ENCODE measurements around the gene CACNB2. TPM values are rescaled to one million over a fixed set of nuclear protein-coding genes. Genes with fewer than 3 reads are reported as not detected.

CACNB2 gene
- 4.9 and 6.5 TPM in 2 replicates for total RNA-seq
- long read RNA-seq, partial matches to known transcripts = 5 of 12 reads
- long read RNA-seq, other reads (novel, unspliced or antisense) = 5 of 12 reads

DNA sequence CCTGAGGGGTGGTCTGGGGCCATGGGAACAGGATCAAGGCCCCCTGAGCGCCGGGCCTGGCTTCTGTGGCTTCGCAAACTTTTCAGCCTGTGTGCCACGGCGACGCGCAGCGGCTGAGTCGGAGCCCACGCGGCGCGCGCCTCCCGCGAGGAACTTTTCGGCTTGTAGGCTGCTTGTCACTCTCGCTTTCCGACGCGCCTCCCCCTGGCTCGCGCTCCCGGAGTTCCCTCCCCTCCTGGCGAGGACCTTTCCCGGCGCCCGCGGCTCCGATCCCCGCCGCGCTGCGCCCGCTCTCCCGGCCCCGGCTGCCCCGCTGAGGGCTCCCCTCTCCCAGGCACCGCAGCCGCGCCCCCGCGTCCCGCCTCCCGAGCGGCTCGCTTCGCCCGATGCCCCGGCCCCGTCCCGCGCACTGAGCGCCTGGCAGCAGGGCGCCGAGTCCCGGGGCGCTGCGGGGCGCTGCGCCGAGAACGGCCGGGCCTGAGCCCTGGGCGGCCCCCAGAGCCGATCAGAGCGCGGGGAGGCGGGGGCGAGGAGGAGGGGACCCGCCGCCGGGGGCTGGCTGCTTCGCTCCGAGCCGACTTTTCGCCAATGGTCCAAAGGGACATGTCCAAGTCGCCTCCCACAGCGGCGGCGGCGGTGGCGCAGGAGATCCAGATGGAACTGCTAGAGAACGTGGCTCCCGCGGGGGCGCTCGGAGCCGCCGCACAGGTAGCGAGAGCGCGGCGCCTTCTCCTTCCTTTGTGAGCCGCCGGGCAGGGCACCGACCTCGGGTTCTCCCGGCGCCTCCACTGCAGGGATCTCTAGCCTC lies at the start of gene CACNB2:
Gene CACNB2 (plus strand): TSS at position 276 of the 808 bp plus-strand sequence.
- DNase-seq (ENCODE audit: low spot score, unreplicated experiment) = peak; percentile 59
- peak within 1 kb of the TSS; percentile 61 for H3K27ac Mint-ChIP-seq
- peaks cover 55% of the 10 kb centered on the region for H3K27me3 Mint-ChIP-seq

DNA sequence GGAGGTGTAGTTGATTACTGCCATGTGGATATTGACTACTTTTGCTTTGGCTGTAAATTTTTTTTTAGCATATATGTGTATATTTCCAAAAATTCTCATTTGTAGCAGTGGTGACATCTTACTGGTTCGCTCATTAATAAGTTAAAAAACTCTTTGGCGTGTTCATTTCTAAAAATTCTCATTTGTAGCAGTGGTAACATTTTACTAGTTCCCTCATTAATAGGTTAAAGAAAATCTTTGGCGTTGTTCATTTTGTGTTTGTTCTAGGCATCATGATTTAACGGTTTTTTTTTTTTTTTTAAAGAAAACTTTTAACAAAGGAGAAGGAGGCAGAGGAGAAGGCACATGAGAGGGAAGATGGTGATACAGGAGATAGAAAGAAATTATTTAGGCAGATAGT lies 45.9 kb upstream of the CACNB2 start:
- H3K4me1 Mint-ChIP-seq (ENCODE audit: low read depth) = peaks cover 12% of the 10 kb centered on the region
- no peak overlapping the region for H3K27ac Mint-ChIP-seq
- no peaks in the 10 kb centered on the region for H3K36me3 Mint-ChIP-seq (ENCODE audit: insufficient read depth)
- H3K4me3 Mint-ChIP-seq (ENCODE audit: low read depth) = no peak overlapping the region
- no peaks in the 10 kb centered on the region for H3K27me3 Mint-ChIP-seq
- H3K9me3 Mint-ChIP-seq (ENCODE audit: low read depth) = no peaks in the 10 kb centered on the region
- no peak for DNase-seq (ENCODE audit: low spot score, unreplicated experiment)
- TF ChIP-seq, protein P1, sequence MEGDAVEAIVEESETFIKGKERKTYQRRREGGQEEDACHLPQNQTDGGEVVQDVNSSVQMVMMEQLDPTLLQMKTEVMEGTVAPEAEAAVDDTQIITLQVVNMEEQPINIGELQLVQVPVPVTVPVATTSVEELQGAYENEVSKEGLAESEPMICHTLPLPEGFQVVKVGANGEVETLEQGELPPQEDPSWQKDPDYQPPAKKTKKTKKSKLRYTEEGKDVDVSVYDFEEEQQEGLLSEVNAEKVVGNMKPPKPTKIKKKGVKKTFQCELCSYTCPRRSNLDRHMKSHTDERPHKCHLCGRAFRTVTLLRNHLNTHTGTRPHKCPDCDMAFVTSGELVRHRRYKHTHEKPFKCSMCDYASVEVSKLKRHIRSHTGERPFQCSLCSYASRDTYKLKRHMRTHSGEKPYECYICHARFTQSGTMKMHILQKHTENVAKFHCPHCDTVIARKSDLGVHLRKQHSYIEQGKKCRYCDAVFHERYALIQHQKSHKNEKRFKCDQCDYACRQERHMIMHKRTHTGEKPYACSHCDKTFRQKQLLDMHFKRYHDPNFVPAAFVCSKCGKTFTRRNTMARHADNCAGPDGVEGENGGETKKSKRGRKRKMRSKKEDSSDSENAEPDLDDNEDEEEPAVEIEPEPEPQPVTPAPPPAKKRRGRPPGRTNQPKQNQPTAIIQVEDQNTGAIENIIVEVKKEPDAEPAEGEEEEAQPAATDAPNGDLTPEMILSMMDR (IDR thresholded peaks at IDR 0.05; ENCODE audit: unreplicated experiment) = no peak

More for the DNA sequence above, at the start of gene CACNB2:
- Mint-ChIP-seq H3K4me1 (ENCODE audit: low read depth) (peaks cover 10% of the 10 kb centered on the region), H3K9me3 (ENCODE audit: low read depth) (no peaks in the 10 kb centered on the region), H3K4me3 (ENCODE audit: low read depth) (peak within 1 kb of the TSS; percentile 81), H3K36me3 (ENCODE audit: insufficient read depth) (no peaks in the 10 kb centered on the region)
- TF ChIP-seq, protein P1 (IDR thresholded peaks at IDR 0.05; ENCODE audit: unreplicated experiment) = peak; percentile 11

DNA sequence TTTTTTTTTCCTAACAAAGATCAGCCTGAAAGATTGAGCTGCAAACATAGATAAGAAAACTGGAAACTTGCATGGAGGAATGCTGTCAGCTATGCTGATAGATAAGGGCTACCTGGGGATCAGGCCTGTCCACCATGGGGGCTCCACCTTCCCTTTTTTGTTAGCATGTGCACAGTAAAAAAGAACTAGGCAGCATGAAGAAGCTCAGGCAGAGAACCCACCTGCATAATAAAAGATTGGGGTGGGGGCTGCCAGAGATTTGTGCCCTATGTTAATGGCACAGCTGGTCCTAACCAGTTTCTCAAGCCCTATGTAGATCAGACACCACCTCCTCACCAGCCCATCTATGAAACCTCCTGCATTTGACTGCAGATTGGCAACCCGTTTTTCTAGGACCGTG lies 45.4 kb upstream of the CACNB2 start:
- Mint-ChIP-seq H3K4me1 (ENCODE audit: low read depth) (peaks cover 12% of the 10 kb centered on the region), H3K36me3 (ENCODE audit: insufficient read depth) (no peaks in the 10 kb centered on the region), H3K27me3 (no peaks in the 10 kb centered on the region), H3K4me3 (ENCODE audit: low read depth) (no peak overlapping the region), H3K27ac (no peak overlapping the region), H3K9me3 (ENCODE audit: low read depth) (no peaks in the 10 kb centered on the region)
- TF ChIP-seq, protein P1 (IDR thresholded peaks at IDR 0.05; ENCODE audit: unreplicated experiment) = no peak
- DNase-seq (ENCODE audit: low spot score, unreplicated experiment) = no peak

DNA sequence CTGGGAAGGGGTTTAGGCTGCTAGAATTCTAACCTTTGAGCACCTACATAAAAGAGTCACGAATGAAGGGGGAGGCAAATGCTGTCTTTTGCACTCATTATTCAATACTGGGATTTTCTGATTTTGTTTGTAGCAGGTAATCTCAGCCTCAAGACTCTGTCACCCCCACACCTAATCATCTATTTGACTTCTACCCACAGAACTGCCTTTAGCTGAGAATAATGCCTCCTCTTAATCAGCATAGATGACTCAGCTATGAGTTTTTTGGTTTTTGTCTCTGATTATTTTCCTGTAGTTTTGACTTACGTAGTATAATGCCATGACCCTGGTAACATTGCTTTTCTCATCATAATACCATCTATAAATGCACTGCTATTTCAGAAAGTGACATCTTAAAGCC lies 42.7 kb upstream of the CACNB2 start:
- no peak overlapping the region for H3K4me3 Mint-ChIP-seq (ENCODE audit: low read depth)
- peaks cover 13% of the 10 kb centered on the region for H3K4me1 Mint-ChIP-seq (ENCODE audit: low read depth)
- H3K9me3 Mint-ChIP-seq (ENCODE audit: low read depth) = no peaks in the 10 kb centered on the region
- no peaks in the 10 kb centered on the region for H3K36me3 Mint-ChIP-seq (ENCODE audit: insufficient read depth)
- TF ChIP-seq, protein P1 (IDR thresholded peaks at IDR 0.05; ENCODE audit: unreplicated experiment) = no peak
- H3K27ac Mint-ChIP-seq = peak overlapping the region; percentile 62
- no peaks in the 10 kb centered on the region for H3K27me3 Mint-ChIP-seq
- no peak for DNase-seq (ENCODE audit: low spot score, unreplicated experiment)

DNA sequence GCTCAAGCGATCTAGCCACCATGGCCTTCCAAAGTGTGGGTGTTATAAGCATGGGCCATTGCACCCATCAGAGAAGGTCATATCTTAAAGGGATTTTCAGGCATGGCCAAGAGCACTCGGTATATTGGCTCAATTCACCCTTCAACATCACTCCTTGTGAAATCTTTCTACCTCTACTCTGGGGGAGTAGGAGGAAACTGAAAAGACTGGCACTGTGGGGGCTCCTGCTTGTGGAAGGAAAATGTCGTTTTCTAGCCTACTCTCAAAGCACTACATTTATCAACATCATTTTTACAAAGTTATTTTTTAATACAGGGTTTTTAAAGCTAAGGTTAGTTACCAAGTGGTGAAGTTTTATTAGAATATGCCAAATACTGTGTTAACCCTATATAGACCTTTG lies 42.0 kb upstream of the CACNB2 start:
- no peaks in the 10 kb centered on the region for H3K9me3 Mint-ChIP-seq (ENCODE audit: low read depth)

More for the DNA sequence above, 42.0 kb upstream of the CACNB2 start:
- Mint-ChIP-seq H3K4me1 (ENCODE audit: low read depth) (peaks cover 19% of the 10 kb centered on the region), H3K36me3 (ENCODE audit: insufficient read depth) (no peaks in the 10 kb centered on the region), H3K27me3 (no peaks in the 10 kb centered on the region), H3K27ac (no peak overlapping the region), H3K4me3 (ENCODE audit: low read depth) (no peak overlapping the region)
- no peak for DNase-seq (ENCODE audit: low spot score, unreplicated experiment)
- TF ChIP-seq, protein P1 (IDR thresholded peaks at IDR 0.05; ENCODE audit: unreplicated experiment) = no peak

All from progenitor cell of endocrine pancreas (in vitro differentiated cells).